GM21381 (cell line): ENCODE measurements around the gene MBOAT2.

ENCODE experiments used
- ATAC-seq: cut with Tn5 transposase; IDR thresholded peaks from one replicate; pipeline ENCODE4 v1.9.1; 2021; ENCODE audit warnings: mild to moderate bottlenecking, moderate library complexity; ENCODE audit not compliant: unreplicated experiment

Gene MBOAT2

DNA sequence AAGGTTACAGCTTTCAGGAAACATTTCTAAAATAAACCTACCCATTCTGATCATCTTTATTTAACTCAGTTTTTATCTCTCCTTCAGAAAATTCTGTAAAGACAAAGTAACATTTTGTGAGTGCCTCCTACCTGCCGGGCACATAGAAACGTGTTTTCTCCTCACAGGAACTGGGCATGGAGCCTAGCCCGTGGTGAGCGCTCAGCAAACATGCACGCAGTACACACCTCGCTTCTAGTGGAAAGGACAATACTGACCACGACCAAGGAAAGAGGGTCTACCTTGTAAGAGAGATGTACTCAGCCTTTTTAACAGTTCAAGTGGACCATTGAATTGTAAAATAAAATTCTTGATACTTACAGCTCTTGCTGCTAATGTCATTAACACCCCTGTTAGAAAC, 141.3 kb downstream of the MBOAT2 start:
- ATAC-seq: no peak

DNA sequence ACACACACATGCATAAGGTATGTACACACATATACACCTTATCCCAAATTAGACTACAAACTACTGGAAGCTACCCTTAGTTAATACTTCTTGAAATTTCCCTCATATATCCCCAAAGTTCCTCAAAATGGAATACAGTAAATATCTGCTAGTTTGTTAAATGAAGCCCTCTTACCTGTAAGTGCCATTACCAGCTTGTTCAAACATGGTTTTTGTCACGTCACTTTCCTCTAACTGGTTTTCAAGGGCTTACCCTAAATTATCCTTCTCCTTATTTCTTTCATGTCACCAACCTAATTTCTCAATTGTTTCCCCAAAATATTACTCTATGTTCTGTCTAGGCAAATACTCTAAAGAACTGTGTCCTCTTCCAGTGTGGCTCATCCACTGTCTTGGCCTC, 141.7 kb downstream of the MBOAT2 start:
- no peak for ATAC-seq

DNA sequence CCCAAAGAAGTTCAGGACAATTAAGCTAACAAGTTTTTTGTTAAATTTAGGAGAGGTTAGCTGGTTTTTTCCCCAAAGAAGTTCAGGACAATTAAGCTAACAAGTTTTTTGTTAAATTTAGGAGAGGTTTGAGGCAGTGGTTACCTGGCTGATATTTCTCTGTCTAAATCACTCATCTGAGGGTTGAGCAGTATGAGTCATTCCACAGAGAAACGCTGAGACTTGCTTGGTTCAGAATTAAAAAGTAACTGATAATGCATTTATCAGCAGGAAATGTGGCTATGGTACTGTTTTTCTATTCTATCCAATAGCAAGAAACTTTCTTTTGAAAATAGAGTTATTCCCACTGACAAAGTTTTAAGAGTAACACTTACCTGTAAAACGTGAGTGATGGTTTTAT, 143.2 kb downstream of the MBOAT2 start:
- ATAC-seq: no peak

DNA sequence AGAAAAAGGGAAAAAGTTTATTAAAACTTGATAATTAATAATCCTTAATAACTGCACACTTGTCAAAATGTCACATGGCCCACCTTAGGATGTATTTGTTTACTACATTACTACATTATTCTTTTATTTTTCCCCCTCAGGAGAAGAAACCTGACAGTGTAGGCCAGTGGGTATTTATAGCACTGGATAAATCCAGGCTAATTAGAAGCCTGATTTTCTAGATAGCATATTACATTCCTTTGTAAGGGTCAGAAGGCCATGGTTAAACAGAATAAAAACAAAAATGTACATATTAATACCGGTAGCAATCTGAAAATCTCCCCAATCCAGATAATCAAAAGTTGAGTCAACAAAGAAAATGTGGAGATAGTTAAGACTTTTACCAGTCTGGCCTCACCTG, 144.6 kb downstream of the MBOAT2 start:
- no peak for ATAC-seq

DNA sequence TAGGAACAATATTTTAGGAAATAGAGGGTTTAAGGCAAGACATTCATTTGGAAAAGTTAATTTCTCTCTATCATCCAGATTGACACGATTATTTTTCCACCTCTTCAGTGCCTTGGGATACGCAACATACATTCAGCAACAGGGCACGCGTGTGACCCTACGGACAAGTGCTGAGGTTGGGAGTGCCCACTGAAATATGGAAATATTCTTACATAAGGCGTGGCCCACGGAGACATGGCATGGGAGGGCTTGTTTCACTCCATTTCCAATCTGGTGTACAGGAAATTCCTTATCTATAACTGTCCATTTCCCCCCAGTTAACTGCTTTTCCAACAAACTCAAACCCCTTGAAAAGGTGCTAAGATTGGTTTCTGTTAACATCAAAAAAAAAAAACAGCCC, 145.2 kb downstream of the MBOAT2 start:
- ATAC-seq: no peak

DNA sequence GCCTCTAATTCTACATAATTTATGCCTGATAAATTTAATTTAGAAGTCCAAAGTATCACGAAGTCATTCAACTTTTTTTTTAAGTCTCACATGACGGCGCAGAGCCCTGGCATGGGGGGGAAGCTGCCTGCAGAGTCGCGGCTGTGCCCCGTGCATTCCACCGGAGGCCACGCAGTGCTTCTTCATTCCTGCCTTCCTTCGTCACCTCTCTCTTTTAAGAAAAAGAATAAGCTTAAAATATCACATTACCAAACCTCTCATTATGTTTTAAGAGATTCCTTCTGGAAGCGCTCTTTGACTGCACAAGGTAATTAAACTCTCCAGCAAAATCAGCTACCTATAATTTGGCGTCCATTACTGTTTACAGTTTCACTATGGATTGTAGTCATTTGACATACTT, 145.8 kb downstream of the MBOAT2 start:
- no peak for ATAC-seq

DNA sequence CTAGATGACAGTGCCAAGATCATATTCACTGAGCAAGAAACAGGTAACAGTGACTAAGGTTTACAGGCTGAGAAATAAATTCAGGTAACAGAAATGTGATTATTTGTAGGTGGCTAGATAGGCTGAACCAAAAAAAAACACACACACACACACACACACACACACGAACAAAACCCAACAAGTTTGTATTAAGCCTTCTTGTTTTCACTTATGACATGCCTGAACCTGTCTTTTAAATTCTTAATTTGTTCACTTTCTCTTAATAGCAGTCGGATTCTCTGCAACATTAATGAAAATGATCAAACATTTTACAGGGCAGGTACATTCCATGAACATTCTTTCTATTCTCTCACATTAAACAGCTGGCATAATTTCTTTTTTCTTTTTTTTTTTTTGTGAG, 147.3 kb downstream of the MBOAT2 start:
- no peak for ATAC-seq

DNA sequence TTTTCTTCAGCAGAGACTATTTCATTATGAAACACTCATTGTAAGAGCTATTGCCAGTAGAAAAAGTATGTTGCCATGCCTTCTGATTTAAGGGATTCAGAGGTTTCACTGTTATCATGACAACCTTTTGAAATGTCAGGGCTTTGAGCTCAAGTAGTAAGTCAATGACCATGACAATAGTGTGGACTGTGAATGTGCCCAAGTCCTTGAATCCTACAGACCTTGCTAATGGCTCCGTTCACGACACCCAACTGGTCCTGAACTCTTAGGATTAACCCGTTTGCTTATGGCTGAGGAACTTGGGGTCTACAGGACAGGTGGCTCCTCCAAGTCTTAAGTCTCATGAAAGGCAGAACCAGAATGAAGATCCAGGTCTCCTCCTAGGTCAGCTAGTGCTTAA, 148.5 kb downstream of the MBOAT2 start:
- no peak for ATAC-seq

DNA sequence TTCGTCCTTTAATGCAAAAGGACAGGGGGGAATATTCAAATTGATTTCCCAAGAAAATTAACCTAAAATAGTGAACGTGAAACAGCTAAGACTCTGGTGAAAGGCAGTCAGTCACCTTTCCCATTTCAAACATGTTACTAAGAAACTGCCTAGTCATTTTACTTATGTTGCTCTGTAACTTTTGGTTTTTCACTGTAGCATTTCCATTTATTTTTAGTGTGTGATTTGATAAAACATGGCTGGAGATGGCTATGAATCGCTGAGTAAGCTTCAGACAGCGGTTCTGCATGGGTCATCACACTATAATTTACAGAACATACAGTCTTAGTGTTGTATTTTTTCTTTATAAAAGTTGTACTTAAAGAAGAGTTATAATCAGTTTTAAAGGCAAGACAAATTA, 150.1 kb downstream of the MBOAT2 start:
- no peak for ATAC-seq

DNA sequence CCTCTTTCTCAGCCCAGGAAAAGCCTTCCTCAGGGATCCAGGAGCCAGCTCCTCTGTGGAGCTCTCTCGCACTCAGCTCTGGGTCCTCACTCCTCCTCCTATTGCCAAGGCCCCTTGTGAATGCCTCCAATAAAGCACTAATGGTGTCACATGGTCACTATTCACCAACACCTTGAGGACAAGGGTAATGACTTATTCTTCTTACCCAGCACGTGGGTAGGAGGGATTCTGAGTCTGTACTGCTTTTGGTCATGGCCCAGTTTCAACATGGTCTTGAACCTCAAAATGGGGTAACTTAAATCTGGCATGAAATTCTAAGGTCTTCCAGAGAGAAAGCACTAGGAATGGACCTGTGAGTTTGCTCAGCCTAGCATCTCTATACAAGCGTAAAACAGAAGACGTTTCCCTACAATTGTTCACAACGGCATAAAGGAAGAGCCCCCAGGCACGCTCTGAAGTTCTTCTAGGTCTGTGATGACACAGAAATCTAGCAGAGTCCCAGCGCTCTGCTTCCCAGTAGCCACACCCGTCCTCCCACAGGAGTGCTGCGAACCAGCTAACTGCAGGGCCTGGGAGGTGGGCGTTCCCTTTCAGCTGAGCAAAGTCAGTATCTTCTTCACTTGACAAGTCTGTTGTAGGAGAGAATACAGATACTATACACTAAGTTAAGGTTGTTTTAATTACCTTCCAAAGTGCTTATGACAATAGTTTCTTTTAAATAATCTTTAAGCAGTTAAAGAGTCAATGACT, 151.5 kb downstream of the MBOAT2 start:
- no peak for ATAC-seq

DNA sequence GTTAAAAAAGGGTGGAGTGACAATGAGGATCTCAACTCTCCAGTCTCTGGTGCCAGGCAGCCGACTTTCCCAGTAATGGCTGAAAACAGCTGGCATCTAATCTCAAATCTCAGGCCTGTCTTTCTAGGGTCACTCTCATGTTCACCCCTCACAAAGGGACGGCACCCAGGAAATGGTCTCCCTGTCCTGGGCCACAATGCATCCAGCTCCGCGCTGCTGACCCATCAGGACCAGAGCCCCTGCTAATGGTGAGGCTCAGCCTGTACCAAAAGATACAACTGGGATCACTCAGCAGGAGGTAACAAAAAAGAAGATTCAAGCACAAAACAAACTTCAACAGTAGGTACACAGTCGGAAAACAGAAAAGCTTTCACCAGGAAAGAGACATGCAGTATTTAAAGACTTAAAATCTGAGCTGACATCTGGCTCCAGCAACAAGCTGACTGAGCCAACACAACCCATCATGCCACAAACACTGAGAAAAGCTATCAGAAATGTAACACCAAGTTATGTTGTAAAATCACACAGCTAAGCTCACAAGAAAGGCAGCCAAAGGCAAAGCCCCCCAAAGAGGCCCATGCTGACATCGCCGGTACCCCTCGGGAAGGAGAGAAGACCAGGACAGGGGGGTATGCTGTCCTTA, 152.5 kb downstream of the MBOAT2 start:
- ATAC-seq: no peak

DNA sequence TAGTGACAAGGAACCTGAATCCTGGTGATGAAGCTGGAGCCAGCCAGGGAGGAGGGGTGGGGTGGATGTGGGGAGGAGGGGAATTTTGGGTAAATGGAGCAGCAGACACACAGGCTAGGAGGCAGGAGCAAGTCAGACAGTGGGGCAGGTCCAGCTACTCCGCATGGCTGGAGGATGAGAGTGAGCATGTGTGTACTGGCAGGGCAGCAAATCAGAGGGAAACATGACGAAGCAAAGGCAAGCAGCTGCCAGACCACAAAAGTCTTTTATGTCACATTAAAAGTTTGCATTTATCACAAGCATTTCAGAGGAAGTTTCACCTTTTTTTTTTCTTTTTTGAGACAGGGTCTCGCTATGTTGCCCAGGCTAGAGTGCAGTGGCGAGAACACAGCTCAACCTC, 154.2 kb downstream of the MBOAT2 start:
- ATAC-seq: no peak

DNA sequence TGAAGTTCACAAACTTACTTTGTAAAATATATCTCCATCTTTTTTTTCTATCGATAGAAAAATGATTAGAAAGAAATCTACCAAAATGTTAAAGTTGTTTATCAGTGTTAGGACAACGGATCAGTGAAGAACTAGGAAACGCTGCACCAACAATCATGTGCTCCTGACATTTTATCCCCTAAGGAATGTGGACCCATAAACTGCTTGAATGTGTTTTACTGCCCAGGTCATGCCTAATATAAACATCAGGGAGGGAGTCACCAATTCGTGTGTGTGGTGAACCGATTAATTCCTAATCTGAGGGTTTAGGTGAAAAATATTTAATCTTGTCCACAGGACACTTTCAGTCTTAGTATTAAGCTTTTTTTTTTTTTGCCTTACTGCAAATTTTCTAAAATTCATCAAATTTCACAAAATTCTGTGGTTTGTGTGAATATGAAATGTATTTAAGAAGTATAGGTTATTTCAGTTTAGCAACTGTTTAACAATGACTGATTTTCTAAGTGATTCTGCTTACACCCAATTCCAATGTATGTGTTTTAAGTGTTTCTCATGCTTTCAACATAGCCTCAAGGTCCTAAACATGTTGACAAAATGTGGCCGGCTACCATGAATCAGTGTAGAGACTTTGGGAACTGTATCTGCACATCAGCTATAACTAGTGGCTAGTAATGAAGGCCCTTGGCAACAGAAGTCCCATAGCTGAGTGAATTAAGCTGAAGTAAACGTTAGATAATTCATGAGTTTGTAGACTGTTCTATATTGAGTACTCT, 155.0 kb downstream of the MBOAT2 start:
- ATAC-seq: no peak

DNA sequence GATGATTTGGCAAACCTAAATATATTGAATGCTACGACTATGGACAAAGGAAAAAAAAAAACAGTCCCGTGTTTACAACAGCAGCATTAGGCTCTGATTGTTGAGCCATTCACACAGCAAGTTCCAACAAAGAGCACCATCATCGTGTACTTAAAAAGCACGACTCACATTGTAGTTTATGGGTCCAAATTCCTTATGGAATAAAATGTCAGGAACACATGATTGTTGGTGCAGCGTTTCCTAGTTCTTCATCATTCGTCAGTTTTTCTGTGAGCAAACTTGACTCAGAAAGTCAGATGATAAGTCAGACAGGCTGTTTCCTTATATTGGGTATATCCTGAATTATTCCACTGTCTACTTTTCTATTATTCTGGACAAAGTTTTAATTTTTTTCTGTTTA, 156.1 kb downstream of the MBOAT2 start:
- ATAC-seq: no peak

DNA sequence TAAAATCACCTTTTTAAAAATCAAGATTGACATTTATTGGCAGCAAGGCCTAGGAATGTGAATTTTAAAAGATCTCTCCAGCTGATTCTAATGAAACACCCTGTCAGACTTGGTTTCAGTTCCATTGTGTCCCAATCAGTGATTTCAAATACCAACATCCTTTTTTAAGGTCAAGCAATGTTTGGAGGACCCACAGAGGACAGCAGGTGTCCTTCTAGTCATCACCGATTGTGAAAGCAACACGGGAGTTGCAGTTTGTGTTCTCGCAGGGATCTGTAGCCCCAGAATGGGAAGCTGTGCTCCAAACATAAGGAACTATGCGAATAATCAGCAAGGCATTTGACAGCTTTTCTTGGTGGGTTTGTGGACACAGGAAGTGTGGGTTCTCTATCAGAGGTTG, 161.6 kb downstream of the MBOAT2 start:
- no peak for ATAC-seq

DNA sequence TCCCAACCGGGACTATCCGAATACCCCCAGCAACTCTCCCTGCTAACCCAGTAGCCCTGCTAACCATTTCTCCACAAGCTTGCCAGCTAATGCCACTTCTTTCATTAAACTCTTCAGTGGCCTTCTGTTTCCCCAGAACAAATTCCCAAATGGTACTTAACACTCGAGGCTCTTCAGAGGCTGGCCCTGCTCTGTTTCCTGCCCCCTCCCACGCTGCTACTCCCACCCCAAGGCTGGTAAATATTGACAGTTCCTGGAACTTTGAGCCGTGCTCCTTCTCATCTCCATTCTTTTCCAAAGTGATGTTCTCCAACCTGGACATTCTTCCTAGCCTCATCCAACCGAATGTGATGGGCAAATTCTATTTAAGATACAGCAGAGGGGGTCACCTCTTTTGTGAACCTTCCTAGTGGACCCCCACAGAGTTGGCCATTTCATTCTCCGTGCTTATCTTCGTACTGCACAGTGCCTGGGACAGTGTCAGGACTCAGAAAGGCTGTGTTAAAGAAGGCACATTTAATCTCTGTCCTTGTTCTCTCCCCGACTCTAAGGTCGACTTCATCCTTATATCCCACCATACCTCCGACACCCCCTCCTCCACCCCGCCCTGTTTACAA, 162.9 kb downstream of the MBOAT2 start:
- no peak for ATAC-seq

DNA sequence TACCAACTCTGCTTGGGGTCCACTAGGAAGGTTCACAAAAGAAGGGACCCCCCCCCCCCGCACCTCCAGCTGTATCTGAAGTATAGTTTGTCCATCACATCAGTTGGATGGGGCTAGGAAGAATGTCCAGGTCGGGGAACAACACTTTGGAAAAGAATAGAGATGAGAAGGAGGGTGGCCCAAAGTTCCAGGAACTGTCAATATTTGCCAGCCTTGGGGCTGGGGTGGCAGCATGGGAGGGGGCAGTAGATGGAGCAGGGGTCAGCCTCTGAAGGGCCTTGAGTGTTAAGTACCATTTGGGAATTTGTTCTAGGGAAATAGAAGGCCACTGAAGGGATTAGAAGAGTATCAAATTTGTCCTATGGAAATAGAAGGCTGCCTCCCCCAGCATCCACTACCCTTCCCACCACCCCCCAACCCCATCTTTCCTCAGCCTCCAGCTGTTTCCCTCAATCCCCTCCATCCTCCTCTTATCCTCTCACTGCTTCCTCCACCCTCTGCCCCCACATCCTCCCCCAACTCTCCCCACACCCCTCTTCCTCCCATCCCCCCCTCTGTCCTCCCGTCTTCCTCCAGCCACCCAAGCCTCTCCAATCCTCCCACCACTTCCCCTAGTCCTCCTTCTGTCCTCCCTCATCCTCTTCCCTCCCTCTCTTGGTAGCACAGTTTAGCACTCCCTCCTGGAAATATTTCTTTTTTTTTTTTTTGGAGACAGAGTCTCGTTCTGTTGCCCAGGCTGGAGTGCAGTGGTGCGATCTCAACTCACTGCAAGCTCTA, 164.1 kb downstream of the MBOAT2 start:
- ATAC-seq: no peak

DNA sequence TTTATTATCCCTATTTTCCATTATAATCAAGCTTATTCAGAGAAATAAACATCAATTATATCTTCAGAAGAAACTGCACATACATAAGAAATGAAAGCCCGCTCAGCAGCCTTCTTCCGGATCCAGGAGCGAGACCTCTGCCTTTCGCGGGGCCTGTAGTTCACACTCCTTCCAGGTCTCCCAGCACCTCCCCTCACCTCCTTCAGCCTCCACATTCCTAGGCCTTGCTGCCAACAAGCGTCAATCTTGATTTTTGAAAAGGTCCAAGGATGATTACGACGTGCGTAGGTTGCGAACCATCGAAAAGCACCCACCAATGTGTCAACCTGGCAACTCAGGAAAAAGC, 165.7 kb downstream of the MBOAT2 start:
- ATAC-seq: no peak

DNA sequence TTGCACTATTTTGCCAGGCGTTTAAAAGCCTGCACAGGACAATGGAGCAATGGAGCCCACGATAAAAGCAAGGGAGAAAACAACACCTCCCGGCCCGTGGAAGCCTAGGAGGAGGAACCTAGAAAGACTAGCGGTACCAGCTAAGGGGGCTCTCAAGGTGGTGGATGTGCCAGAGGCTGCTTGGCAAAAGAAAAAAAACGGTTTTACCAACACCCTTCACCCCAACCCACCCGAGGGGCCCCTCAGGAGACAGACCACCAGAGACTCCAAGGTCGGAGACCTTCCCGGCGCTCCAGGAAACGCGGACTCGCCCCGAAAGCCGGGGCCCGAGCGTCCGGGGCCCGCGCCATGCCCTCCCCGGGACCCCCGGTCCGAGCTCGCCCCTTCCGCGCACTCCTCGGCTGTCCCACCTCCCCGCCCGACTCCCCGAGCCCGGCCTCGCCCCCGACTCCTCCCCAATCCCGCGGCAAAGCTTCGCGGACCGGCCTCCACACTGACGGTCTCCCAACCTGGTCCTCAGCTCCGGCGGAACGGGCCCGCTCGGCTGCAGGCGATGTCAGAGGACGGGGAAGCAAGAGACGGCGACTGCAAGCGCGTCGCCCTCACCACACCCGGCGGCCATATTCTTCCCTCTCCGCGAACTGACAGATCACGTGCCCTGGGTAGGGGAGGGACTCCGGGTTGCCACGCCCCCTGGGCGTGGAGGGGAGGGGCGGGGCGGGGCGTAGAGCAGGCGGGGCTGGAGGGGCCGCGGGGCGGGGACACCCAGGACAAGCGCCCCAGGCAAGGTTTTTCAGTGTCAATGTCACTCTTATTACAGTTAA, 166.3 kb downstream of the MBOAT2 start, which contains the start of gene KIDINS220:
Gene KIDINS220, minus strand, starts transcription at position 643 of the 824 bp plus-strand sequence. CDS start 10,520 bp downstream, outside the sequence.
- ATAC-seq: peak; percentile 89

DNA sequence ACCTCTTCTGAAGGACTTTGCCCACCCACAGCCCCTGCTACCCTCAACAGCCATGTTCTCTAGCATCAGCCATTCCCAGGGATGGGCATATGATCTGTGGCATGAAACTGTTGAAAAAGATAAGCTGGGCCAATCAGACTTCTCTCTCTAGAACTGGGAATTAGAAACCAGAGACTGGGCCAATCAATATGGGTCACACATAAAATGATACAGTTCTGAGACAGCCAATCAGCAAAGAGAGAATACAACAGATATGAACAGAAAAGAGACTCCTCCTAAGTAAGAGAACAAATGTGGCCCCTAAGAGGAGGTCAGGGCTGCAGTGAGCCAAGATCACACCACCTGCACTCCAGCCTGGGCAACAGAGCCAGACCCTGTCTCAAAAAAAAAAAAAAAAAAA, 168.2 kb downstream of the MBOAT2 start:
- ATAC-seq: no peak
